Heart left ventricle (tissue), 13 donors: ENCODE data around the gene TMEM204.

ENCODE experiments used
- CTCF ChIP-seq, 12 donors: fragments of 200-600 bp; sonication (generic) in 4 of 12; IDR thresholded peaks; one replicate each; pipeline versions ENCODE4 v1.5.0 to v1.8.0; 2018 to 2022; ENCODE audit warnings: antibody characterized with exemption in 12 of 12, mild to moderate bottlenecking in 5 of 12
- POLR2A ChIP-seq, 2 donors: fragments of 450-650 bp; IDR thresholded peaks; one replicate each; pipeline ENCODE4 v1.6.1; 2017; ENCODE audit warnings: antibody characterized with exemption in 2 of 2, mild to moderate bottlenecking in 2 of 2, moderate library complexity in 2 of 2
- donor health status: ischemic (EF 13 %, LVEDD 7.1; RV severe dilation, severe dysfunction).
- donor health status: DM: no; HTN: yes; CAD: no.
- donor health status: DM: no; HTN: no; CAD: no.
- donor health status: ischemic (EF 25% LVEDD 6.9; RV normal size, moderate dysfunction).
- donor health status: ischemic (EF 25% LVEDD 5.7; RV mildly dilated, moderate dysfunction).
- donor health status: ischemic (EF 35%, LVEDD 5.7; RV mildly dilated, moderate dysfunction).
- donor health status: nonischemic (EF 11% LVEDD 7.7; RV severe dilation, severe dysfunction).
- donor health status: DM: yes; HTN: yes; CAD: no.
- donor health status: PGD.
- donor health status: ischemic (EF 29% LVEDD 5.4; RV normal size, mild dysfunction).
- donor health status: nonischemic (EF 23%, LVEDD 6.1; RV moderate dilation, normal function).

- TF ChIP-seq CTCF (IDR thresholded peaks at IDR 0.05) (no peak), POLR2A (IDR thresholded peaks at IDR 0.05) (no peak)
These were observed 20.7 kb downstream of the TMEM204 start for GRCh38 chr16:1553946-1554825.
